HG02884 (cell line): ENCODE results near the gene RNASEH2B.

Source experiments
- ATAC-seq: cut with Tn5 transposase; IDR thresholded peaks from one replicate; pipeline ENCODE4 v1.9.1; 2021; ENCODE audit warnings: mild to moderate bottlenecking, moderate library complexity; ENCODE audit not compliant: unreplicated experiment

The RNASEH2B gene

GRCh38 chr13:50936679-50937078, 27.1 kb downstream of the RNASEH2B start:
- ATAC-seq = no peak

- no peak for ATAC-seq
Measured at GRCh38 chr13:50940509-50940908, 30.9 kb downstream of the RNASEH2B start.

- no peak for ATAC-seq
Measured at GRCh38 chr13:50941146-50941545, 31.6 kb downstream of the RNASEH2B start.

GRCh38 chr13:50942630-50943311, 33.2 kb downstream of the RNASEH2B start:
- ATAC-seq = no peak

GRCh38 chr13:50945669-50946068, 36.1 kb downstream of the RNASEH2B start:
- ATAC-seq = no peak

- ATAC-seq = no peak
Measured at GRCh38 chr13:50948601-50949000, 39.0 kb downstream of the RNASEH2B start.

- no peak for ATAC-seq
Measured at GRCh38 chr13:50950849-50951248, 41.3 kb downstream of the RNASEH2B start.

- no peak for ATAC-seq
Measured at GRCh38 chr13:50951366-50951765, 41.8 kb downstream of the RNASEH2B start.

- ATAC-seq = no peak
Measured at GRCh38 chr13:50955241-50955640, 45.6 kb downstream of the RNASEH2B start.

GRCh38 chr13:50955798-50956197, 46.2 kb downstream of the RNASEH2B start:
- no peak for ATAC-seq

GRCh38 chr13:50957620-50958019, 48.0 kb downstream of the RNASEH2B start:
- no peak for ATAC-seq

GRCh38 chr13:50969691-50970090, 60.1 kb downstream of the RNASEH2B start:
- ATAC-seq = no peak

GRCh38 chr13:50970956-50971355, 61.4 kb downstream of the RNASEH2B start:
- ATAC-seq = no peak

GRCh38 chr13:50974268-50974667, 64.7 kb downstream of the RNASEH2B start:
- ATAC-seq = no peak

GRCh38 chr13:50979187-50979586, 69.6 kb downstream of the RNASEH2B start:
- ATAC-seq = no peak

GRCh38 chr13:50981686-50982085, 72.1 kb downstream of the RNASEH2B start:
- no peak for ATAC-seq

- no peak for ATAC-seq
Measured at GRCh38 chr13:50989476-50989875, 79.9 kb downstream of the RNASEH2B start.

GRCh38 chr13:50990065-50990817, 80.7 kb downstream of the RNASEH2B start:
- no peak for ATAC-seq

- ATAC-seq = no peak
Measured at GRCh38 chr13:50990818-50991506, 81.4 kb downstream of the RNASEH2B start.

- peak; percentile 93 for ATAC-seq
Measured at GRCh38 chr13:50991579-50992521, 82.3 kb downstream of the RNASEH2B start.

GRCh38 chr13:50993371-50993770, 83.8 kb downstream of the RNASEH2B start:
- ATAC-seq = no peak
